ENCODE data around the gene RRAGA. TPM values are rescaled to one million over a fixed set of nuclear protein-coding genes. Genes with fewer than 3 reads are reported as not detected.

Gene RRAGA
- total RNA-seq, 1 experiment from 2014 or later: 56.4 TPM

GRCh38 chr9:19032406-19032805, 16.8 kb upstream of the RRAGA start:
- H2AFZ ChIP-seq (ENCODE audit: low read length): no peak overlapping the region
- Mint-ChIP-seq H3K4me1 (peaks cover 8 to 11% of the 10 kb centered on the region in 2 experiments), H3K9me3 (peaks cover 12% of the 10 kb centered on the region in 2 experiments), H3K27ac (no peak overlapping the region), H3K36me3 (ENCODE audit: insufficient read depth in 1 of 3, low read depth in 3 of 3) (peaks cover 5 to 16% (median 6%) of the 10 kb centered on the region in 3 experiments; a peak in 6 of 7 replicates), H3K4me3 (no peak overlapping the region), H3K27me3 (ENCODE audit: low read depth) (no peaks in the 10 kb centered on the region)
- H3K27me3 ChIP-seq (ENCODE audit: insufficient read depth, low read length): no peaks in the 10 kb centered on the region
- H3K56ac ChIP-seq (ENCODE audit: insufficient read length, low read depth, low read length): no peak overlapping the region
- H4K5ac ChIP-seq (ENCODE audit: insufficient read length, low read depth, low read length): no peak overlapping the region
- no peak overlapping the region for H3K23ac ChIP-seq (ENCODE audit: insufficient read length, low read depth, low read length)
- H2BK12ac ChIP-seq (ENCODE audit: insufficient read length, low read depth, low read length): no peak overlapping the region
- no peak overlapping the region; the same call in 1 of the 2 replicates for H3K14ac ChIP-seq (ENCODE audit: insufficient read depth, low read length)
- H3K4me1 ChIP-seq (ENCODE audit: insufficient read depth, low read length): no peaks in the 10 kb centered on the region
- no peak overlapping the region for H2BK15ac ChIP-seq (ENCODE audit: low read depth, low read length)
- no CpG with 5 or more reads among the region's 14 CpGs for WGBS (ENCODE audit: extremely low coverage, insufficient read length, low lambda C conversion rate)
- H3K18ac ChIP-seq (ENCODE audit: insufficient read length, low read depth, low read length): no peak overlapping the region
- DNase-seq: no peak
- no peaks in the 10 kb centered on the region for H4K20me1 ChIP-seq (ENCODE audit: control insufficient read depth, insufficient read depth, insufficient read length)
- TF ChIP-seq CTCF (conservative IDR thresholded peaks at IDR 0.05): no peak
- H2BK5ac ChIP-seq (ENCODE audit: insufficient read length, low read length): no peak overlapping the region
- H3K9me3 ChIP-seq (ENCODE audit: control insufficient read depth, low read depth, low read length): no peaks in the 10 kb centered on the region
- no peak overlapping the region for H2AK5ac ChIP-seq (ENCODE audit: insufficient read length, low read length)
- H3K23me2 ChIP-seq (ENCODE audit: insufficient read length, low read depth, low read length, poor library complexity, severe bottlenecking): no peaks in the 10 kb centered on the region
- no peak overlapping the region for H3K4me2 ChIP-seq (ENCODE audit: insufficient read depth, insufficient read length, low read length)
- no peak overlapping the region for H3K27ac ChIP-seq (ENCODE audit: insufficient read length, low read depth, low read length)
- no peak overlapping the region for H4K91ac ChIP-seq (ENCODE audit: insufficient read length, low read depth, low read length)
- no peak overlapping the region for H3K4ac ChIP-seq (ENCODE audit: low read depth, low read length)
- no peak overlapping the region for H3T11ph ChIP-seq (ENCODE audit: low read length)
- no peak overlapping the region for H4K8ac ChIP-seq (replicated peaks; ENCODE audit: insufficient read length, low read depth, low read length)
- H2BK20ac ChIP-seq (ENCODE audit: low read depth, low read length, poor library complexity, severe bottlenecking): no peak overlapping the region
- H3K9ac ChIP-seq (ENCODE audit: extremely low read depth, insufficient read length, low read length): no peak overlapping the region
- H3K79me2 ChIP-seq (ENCODE audit: insufficient read depth, low read length): no peaks in the 10 kb centered on the region
- H3K79me1 ChIP-seq (ENCODE audit: insufficient read depth, low read depth, low read length, poor library complexity, severe bottlenecking): no peaks in the 10 kb centered on the region
- no peak overlapping the region for H2BK120ac ChIP-seq (ENCODE audit: low read depth, low read length, poor library complexity, severe bottlenecking)

Measured in H9 (cell line).